ENCODE measurements around the gene CDC20B.

DNA sequence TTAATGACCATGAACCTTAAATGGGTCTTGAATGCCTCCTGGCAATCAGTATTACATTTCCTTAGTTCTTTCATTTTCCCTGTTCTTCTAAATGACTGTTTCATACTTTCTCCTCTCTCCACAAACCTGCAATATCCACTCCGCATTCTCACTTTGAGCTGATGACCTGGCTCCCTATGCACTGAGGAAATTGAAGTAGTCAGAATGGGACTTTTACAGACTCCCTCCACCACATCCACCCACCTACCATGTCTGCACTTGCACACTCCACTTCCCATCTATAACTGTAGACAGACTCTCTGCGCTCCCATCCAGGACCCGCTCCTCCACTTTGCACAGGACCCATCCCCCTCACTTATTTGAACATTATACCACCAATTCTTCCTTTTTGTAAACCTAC lies 106.7 kb downstream of the CDC20B start:
- TF ChIP-seq, protein P1, sequence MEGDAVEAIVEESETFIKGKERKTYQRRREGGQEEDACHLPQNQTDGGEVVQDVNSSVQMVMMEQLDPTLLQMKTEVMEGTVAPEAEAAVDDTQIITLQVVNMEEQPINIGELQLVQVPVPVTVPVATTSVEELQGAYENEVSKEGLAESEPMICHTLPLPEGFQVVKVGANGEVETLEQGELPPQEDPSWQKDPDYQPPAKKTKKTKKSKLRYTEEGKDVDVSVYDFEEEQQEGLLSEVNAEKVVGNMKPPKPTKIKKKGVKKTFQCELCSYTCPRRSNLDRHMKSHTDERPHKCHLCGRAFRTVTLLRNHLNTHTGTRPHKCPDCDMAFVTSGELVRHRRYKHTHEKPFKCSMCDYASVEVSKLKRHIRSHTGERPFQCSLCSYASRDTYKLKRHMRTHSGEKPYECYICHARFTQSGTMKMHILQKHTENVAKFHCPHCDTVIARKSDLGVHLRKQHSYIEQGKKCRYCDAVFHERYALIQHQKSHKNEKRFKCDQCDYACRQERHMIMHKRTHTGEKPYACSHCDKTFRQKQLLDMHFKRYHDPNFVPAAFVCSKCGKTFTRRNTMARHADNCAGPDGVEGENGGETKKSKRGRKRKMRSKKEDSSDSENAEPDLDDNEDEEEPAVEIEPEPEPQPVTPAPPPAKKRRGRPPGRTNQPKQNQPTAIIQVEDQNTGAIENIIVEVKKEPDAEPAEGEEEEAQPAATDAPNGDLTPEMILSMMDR (IDR thresholded peaks at IDR 0.05): no peak
- TF ChIP-seq POLR2AphosphoS5 (IDR thresholded peaks at IDR 0.05; ENCODE audit: low read depth, low read length): no peak
